K562 (cell line): ENCODE data around the gene PRKD2. TPM values are rescaled to one million over a fixed set of nuclear protein-coding genes. Genes with fewer than 3 reads are reported as not detected.

Experiments used
- ARID2 ChIP-seq: fragments of 450-650 bp; IDR thresholded peaks from 2 replicates; pipeline ENCODE4 v1.6.1; 2017; ENCODE audit warnings: antibody characterized with exemption, mild to moderate bottlenecking
- ARNT ChIP-seq, 2 experiments: fragments of 450-650 bp; IDR thresholded peaks; 2 replicates each; pipeline ENCODE4 v1.6.1; 2016; ENCODE audit warnings: mild to moderate bottlenecking in 1 of 2
- BCLAF1 ChIP-seq, 2 experiments: fragments of 450-650 bp in 1 of 2; IDR thresholded peaks; 2 replicates each; pipeline ENCODE4 v1.6.1; 2011 to 2017; ENCODE audit warnings: low read depth in 2 of 2, antibody characterized with exemption in 1 of 2, borderline replicate concordance in 1 of 2, low read length in 1 of 2, mild to moderate bottlenecking in 1 of 2, mixed read lengths in 1 of 2; ENCODE audit not compliant: control insufficient read depth in 1 of 2
- CEBPG ChIP-seq, 3 experiments: fragments of 200-800 bp in 1 of 3; sonication (Bioruptor generic) in 1 of 3; sonication (generic) in 1 of 3; formaldehyde crosslinking in 1 of 3; IDR thresholded peaks in 2 of 3; conservative IDR thresholded peaks in 1 of 3; 2 replicates each; pipeline versions ENCODE4 v1.6.1 to v1.8.0; 2016 to 2022; ENCODE audit warnings: missing compliant biosample characterization in 2 of 3, missing genetic modification characterization in 2 of 3, mild to moderate bottlenecking in 1 of 3, missing genetic modification reagents in 1 of 3
- CTBP1 ChIP-seq: fragments of 450-650 bp; IDR thresholded peaks from 2 replicates; pipeline ENCODE4 v1.6.1; 2016; ENCODE audit warnings: borderline replicate concordance
- CTCFL ChIP-seq: IDR thresholded peaks from 2 replicates; pipeline ENCODE4 v1.6.1; 2011; ENCODE audit warnings: borderline replicate concordance, low read depth, mild to moderate bottlenecking, moderate library complexity, low read length; ENCODE audit not compliant: insufficient read depth, poor library complexity, severe bottlenecking
- ESRRB ChIP-seq: fragments of 250-450 bp; sonication (Bioruptor Pico); IDR thresholded peaks from 2 replicates; pipeline ENCODE4 v1.5.0; 2020; ENCODE audit warnings: mild to moderate bottlenecking, moderate library complexity, borderline replicate concordance
- HBP1 ChIP-seq: fragments of 450-650 bp; formaldehyde crosslinking; IDR thresholded peaks from 2 replicates; pipeline ENCODE4 v1.4.0; 2022; ENCODE audit warnings: missing genetic modification characterization
- HDAC6 ChIP-seq: IDR thresholded peaks from 2 replicates; pipeline ENCODE4 v1.6.1; 2012; ENCODE audit warnings: low read depth, mild to moderate bottlenecking, control low read depth, inconsistent platforms, low read length, moderate library complexity
- JUN ChIP-seq, 2 experiments: sonication (generic) in 1 of 2; formaldehyde crosslinking in 1 of 2; IDR thresholded peaks; 2 replicates each; pipeline versions ENCODE4 v1.6.1 to v1.8.0; 2012 to 2022; ENCODE audit warnings: borderline replicate concordance in 2 of 2, mild to moderate bottlenecking in 2 of 2, improper control_type of control experiment in 1 of 2, low read depth in 1 of 2, low read length in 1 of 2, missing genetic modification reagents in 1 of 2
- ZNF23 ChIP-seq: fragments of 250-450 bp; sonication (Bioruptor Pico); IDR thresholded peaks from 2 replicates; pipeline ENCODE4 v1.4.0; 2020; ENCODE audit warnings: mild to moderate bottlenecking
- polyA plus RNA-seq, 8 experiments: library from polyadenylated mRNA; depleted of rRNA in 4 of 8; stranded (reverse) in 5 of 8; unstranded in 3 of 8; fragments of >200 nt; fragmentation: Nextera tagmentation in 2 of 8; fragmentation: Illumina TruSeq in 1 of 8; extraction: Ambion mirVana in 2 of 8; extraction: Trizol in 1 of 8; gene quantifications; 2 replicates each; pipeline versions ENCODE4 v1.2.1 to v1.2.3, GENCODE V29; 2011 to 2014; ENCODE audit warnings: inconsistent platforms in 1 of 8, missing spikeins in 1 of 8
- total RNA-seq, 7 experiments: library from RNA; depleted of rRNA in 6 of 7; stranded (reverse); fragments of >200 nt in 6 of 7; fragmentation: Illumina TruSeq in 2 of 7; extraction: Trizol in 2 of 7; gene quantifications; 2 replicates each; pipeline versions ENCODE4 v1.2.1 to v1.2.3, GENCODE V29; 2011 to 2021; ENCODE audit warnings: low replicate concordance in 1 of 7
- TF ChIP-seq, protein P1 (sequence below): fragments of 450-650 bp; formaldehyde crosslinking; IDR thresholded peaks from 2 replicates; pipeline ENCODE4 v1.4.0; 2020; ENCODE audit warnings: mild to moderate bottlenecking
- TF ChIP-seq, protein P2 (sequence below): IDR thresholded peaks from 3 replicates; pipeline ENCODE4 v1.6.1; 2011; ENCODE audit warnings: borderline replicate concordance, mild to moderate bottlenecking; ENCODE audit not compliant: insufficient read length, insufficient read depth

PRKD2 gene
- total and polyA plus RNA-seq, 9 of the 15 experiments (the other 6 are each of a cell fraction or from before 2014, with no cell fraction given), result 1.8 to 60.0 (median 15.0) TPM

- TF ChIP-seq HBP1 (CRISPR knock-in tag) (no peak), CTBP1 (0 out of 2 replicates have a peak, but pooled peaks have one; percentile 6), ARID2 (no peak), ZNF23 (no peak), ESRRB (CRISPR knock-in tag) (no peak), HDAC6 (no peak), CTCFL (no peak), BCLAF1 (IDR thresholded peaks at IDR 0.05; ENCODE audit: borderline replicate concordance in 1 of 2, control insufficient read depth in 1 of 2, low read depth in 2 of 2, low read length in 1 of 2) (no peak), CEBPG (CRISPR knock-in tag; IDR thresholded peaks at IDR 0.05) (peak; percentile 31; the same call in 1 of the 2 replicates), CEBPG (tag; conservative IDR thresholded peaks at IDR 0.05 in 1 of 2, IDR thresholded peaks at IDR 0.05 in 1 of 2) (no peak), ARNT (IDR thresholded peaks at IDR 0.05) (no peak), JUN (IDR thresholded peaks at IDR 0.05; ENCODE audit: borderline replicate concordance, low read depth, low read length) (no peak), JUN (CRISPR knock-in tag; IDR thresholded peaks at IDR 0.05; ENCODE audit: borderline replicate concordance) (no peak)
- TF ChIP-seq, protein P1, sequence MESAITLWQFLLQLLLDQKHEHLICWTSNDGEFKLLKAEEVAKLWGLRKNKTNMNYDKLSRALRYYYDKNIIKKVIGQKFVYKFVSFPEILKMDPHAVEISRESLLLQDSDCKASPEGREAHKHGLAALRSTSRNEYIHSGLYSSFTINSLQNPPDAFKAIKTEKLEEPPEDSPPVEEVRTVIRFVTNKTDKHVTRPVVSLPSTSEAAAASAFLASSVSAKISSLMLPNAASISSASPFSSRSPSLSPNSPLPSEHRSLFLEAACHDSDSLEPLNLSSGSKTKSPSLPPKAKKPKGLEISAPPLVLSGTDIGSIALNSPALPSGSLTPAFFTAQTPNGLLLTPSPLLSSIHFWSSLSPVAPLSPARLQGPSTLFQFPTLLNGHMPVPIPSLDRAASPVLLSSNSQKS, result no peak
- TF ChIP-seq, protein P2, sequence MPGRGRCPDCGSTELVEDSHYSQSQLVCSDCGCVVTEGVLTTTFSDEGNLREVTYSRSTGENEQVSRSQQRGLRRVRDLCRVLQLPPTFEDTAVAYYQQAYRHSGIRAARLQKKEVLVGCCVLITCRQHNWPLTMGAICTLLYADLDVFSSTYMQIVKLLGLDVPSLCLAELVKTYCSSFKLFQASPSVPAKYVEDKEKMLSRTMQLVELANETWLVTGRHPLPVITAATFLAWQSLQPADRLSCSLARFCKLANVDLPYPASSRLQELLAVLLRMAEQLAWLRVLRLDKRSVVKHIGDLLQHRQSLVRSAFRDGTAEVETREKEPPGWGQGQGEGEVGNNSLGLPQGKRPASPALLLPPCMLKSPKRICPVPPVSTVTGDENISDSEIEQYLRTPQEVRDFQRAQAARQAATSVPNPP, result no peak
Observed at GRCh38 chr19:46661020-46661731, 55.7 kb downstream of the PRKD2 start, which contains the start of gene DACT3 (continued).
